ENCODE measurements around the gene SNX33.
A peak's percentile ranks its signal among the peaks of the same experiment; 100 is the strongest.

The SNX33 gene

DNA sequence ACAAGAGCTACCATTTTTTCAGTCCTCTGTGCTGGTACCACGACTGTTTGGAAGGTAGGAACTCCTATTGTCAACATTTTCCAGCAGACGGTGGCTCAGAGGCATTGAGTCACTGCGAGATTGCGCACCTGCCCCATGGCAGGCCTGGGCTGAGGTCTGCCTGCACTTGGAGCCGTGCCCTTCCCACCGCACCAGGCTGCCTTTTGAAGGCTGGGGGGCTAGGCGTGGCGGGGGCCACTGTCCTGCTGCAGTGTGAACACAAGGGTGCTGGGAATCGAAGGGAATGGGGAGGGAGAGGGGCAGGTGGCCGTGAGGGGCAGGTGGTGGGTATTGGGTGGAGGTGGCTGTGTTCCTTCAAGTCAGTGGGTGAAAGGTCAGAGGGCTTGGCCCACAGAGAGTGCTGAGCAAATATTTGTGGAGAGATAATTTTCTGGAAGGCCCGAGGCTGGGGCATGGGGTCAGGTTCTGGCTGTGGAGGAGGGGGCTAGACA is 16.3 kb downstream of the SNX33 start:
- no peak overlapping the region for H3K4me3 ChIP-seq (ENCODE audit: low read depth, low read length)

DNA sequence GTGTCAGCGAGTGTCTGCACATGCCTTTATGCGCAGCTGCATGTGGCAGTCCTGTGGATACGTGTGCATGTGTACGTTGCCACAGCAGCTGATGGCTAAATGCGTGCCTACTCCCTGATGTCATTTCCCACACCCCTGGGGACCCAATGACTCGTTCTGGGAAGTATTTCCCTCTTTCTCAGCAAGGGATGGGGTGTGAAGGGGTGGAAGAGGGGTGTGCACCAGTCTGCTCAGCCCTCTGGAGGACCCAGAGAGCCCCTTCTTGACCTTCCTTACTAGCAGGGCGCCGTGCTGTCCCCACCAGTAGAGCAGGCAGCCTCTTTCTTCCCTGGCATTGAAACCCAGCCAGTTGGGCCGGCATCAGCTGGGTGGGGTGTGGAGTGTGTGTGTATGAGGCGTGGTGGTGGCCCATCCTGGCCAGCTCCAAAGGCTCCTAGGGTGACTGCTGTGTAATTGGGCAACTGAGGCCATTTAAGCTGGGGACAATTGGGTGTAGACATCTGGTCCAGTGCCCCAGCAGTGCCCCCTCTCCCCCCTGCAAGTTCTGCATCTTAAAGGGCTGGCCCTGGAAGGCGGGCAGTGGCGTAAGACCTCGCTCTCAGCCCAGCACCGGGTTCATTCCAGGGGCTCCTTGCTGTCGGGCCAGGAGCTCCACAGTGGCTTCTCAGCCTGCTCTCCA is 19.2 kb downstream of the SNX33 start:
- DNase-seq (ENCODE audit: low read depth): peak; percentile 99
- TF ChIP-seq, protein P1, sequence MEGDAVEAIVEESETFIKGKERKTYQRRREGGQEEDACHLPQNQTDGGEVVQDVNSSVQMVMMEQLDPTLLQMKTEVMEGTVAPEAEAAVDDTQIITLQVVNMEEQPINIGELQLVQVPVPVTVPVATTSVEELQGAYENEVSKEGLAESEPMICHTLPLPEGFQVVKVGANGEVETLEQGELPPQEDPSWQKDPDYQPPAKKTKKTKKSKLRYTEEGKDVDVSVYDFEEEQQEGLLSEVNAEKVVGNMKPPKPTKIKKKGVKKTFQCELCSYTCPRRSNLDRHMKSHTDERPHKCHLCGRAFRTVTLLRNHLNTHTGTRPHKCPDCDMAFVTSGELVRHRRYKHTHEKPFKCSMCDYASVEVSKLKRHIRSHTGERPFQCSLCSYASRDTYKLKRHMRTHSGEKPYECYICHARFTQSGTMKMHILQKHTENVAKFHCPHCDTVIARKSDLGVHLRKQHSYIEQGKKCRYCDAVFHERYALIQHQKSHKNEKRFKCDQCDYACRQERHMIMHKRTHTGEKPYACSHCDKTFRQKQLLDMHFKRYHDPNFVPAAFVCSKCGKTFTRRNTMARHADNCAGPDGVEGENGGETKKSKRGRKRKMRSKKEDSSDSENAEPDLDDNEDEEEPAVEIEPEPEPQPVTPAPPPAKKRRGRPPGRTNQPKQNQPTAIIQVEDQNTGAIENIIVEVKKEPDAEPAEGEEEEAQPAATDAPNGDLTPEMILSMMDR (conservative IDR thresholded peaks at IDR 0.05; ENCODE audit: low read depth, low read length): no peak
- H3K4me3 ChIP-seq (ENCODE audit: low read depth, low read length): no peak overlapping the region

More for the DNA sequence above, 16.3 kb downstream of the SNX33 start:
- TF ChIP-seq, protein P1 (conservative IDR thresholded peaks at IDR 0.05; ENCODE audit: low read depth, low read length): no peak
- DNase-seq (ENCODE audit: low read depth): no peak

DNA sequence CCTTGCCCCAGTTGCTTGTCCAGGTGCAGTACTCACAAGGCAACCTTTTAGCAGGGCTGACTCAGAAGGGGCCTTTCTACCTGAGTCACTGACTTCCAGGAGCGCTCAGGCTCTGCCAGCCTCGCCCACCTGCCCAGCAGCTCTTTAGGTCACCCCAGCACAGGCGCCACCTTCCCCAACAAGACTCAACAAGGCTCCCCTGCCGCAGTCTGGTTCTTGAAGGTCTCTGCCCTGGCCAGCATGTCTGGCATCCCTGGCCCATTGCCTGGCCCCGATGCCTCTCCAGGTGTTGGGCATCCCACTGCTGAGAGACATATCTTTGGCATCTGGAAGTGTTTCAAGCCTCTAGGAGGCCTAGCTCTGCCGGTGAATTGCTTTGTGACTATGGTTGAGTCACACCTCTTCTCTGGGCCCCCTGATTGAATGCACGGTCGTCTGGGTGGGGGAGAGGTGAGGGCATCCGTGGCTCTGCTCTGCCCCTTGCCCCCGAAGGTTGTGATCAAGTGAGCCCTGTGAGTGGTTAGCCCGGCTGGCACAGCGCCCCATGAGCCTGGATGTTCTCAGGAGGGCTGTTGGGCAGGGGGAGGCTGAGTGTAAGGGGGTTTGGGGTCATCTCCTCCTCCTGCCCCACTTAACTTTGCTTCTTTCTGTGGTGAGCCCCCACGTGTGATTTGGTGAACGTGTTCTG is 21.6 kb downstream of the SNX33 start:
- no peak for DNase-seq (ENCODE audit: low read depth)
- TF ChIP-seq, protein P1 (conservative IDR thresholded peaks at IDR 0.05; ENCODE audit: low read depth, low read length): no peak
- no peak overlapping the region for H3K4me3 ChIP-seq (ENCODE audit: low read depth, low read length)

DNA sequence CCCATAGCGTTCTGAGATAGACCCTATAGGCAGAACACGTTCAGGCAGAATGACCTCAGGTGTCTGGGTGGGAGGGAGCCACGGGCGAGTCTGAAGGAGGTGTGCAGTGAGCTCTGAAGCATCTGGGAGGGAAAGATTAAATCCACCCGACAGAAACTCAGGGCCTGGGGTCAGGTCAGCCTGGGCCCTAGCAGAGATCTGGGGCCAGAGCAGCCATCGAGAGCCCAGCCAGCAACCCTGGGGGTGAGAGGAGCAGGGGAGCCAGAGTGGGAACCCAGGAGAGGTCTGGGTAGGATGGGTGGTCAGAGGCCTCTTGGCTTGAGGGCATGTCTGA is 22.1 kb downstream of the SNX33 start:
- no peak for DNase-seq (ENCODE audit: low read depth)
- no peak overlapping the region for H3K4me3 ChIP-seq (ENCODE audit: low read depth, low read length)
- TF ChIP-seq, protein P1 (conservative IDR thresholded peaks at IDR 0.05; ENCODE audit: low read depth, low read length): no peak

DNA sequence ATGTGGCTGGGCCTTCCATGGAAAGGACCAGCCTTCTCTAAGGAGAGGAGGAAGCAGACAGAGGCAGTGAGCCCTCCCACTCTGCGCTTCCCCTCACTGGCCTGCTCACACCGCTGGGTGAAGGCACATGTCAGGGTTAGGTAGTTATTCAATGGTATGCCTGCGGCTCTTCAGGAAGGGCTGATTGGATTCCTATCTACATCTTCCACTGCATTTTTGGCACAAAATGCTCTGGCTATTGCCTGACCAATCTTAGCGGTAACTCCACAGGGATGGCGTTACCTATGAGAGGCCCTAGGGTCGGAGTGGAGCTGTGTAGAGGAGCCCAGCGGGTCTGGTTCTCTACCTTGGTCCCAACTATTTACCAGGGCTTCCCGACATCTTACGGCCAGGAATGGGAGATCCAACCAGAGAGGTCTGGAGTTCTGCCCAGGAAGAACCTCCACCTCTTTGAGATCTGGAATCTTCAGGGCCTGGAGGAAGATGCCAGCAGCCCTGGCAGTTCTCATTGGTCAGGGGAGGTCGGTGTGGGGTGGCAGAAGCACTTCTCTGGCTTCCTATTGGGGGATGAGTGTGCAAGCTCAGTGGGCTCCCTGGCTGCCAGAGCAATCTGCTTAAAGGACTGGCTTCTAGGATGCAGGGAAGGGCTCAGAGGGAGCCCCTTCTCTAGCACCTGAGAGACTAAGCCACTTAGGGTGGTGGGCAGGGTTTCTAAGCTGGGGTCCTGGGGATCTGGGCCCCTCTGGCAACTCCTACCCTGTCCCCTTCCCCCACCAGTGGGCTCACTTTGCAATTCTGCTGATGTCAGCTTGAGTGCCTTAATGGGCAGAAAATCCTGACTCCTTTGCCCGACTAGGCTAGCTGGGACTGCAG is 24.3 kb downstream of the SNX33 start:
- H3K4me3 ChIP-seq (ENCODE audit: low read depth, low read length): no peak overlapping the region
- DNase-seq (ENCODE audit: low read depth): peak; percentile 19
- TF ChIP-seq, protein P1 (conservative IDR thresholded peaks at IDR 0.05; ENCODE audit: low read depth, low read length): no peak

DNA sequence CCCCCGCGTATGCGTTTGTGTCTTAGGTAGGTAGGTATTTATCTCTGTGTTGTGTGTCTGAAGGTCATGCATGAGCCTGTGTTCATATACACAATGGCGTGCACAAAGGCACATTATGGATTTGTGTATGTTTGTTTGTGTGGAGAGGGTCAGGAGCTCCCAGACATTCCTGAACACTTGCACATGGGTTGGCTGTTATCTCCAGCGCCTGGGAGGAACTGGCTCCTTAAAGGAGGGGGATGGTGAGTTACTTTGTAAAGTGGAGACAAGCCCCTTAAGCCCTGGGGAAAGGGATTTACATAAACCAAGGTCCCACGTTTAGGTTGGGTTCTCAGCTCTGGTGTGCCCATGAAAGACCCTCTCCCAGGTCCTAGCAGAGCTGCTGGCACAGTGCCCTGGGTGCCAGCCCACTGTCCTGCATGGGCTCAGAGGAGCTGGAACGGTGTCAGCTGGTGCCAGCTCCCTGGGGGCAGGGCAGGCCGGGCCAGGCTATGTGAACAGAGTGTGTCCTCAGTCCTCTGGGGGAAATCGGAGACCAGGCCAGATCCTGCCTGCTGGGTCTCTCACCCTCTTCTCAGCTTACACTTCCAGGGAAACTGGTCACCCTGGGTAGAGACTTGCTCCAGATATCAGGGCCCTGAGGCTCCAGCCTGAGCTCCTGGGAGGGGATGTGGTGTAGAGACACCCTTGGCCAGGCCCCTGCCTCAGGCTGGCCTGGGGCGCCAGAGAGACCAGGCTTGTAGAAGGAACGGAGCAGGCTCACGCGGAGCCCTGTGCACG is 25.1 kb downstream of the SNX33 start:
- H3K4me3 ChIP-seq (ENCODE audit: low read depth, low read length): peak overlapping the region; percentile 8
- peak; percentile 85 for DNase-seq (ENCODE audit: low read depth)
- TF ChIP-seq, protein P1 (conservative IDR thresholded peaks at IDR 0.05; ENCODE audit: low read depth, low read length): no peak

Measured in choroid plexus epithelial cell (primary cell).